HEK293 (cell line): ENCODE results near the gene TNS1.
A peak's percentile ranks its signal among the peaks of the same experiment; 100 is the strongest.

Source experiments
- CTCF ChIA-PET: fragments of 350-600 bp; formaldehyde crosslinking; extraction: SDS; loops from one replicate; lab custom pipeline; 2021; ENCODE audit warnings: antibody characterized with exemption; lab: Yijun Ruan, JAX
- POLR2A ChIA-PET: fragments of 300-600 bp; formaldehyde crosslinking; extraction: SDS; loops from one replicate; lab custom pipeline; 2020; ENCODE audit warnings: antibody characterized with exemption, inconsistent platforms; lab: Yijun Ruan, JAX
- H3K27ac ChIP-seq: fragments of 200-500 bp; sonication (Bioruptor generic); 2 replicates; pipeline ENCODE4 v1.5.1; 2014; ENCODE audit warnings: low read depth, low read length, control low read depth, inconsistent platforms; ENCODE audit errors: extremely low read depth
- H3K36me3 ChIP-seq, 2 experiments: fragments of 200-500 bp in 1 of 2; sonication (Bioruptor generic) in 1 of 2; 1 replicate in 1 of 2; 2 replicates in 1 of 2; pipeline ENCODE4 v1.5.1; 2014 to 2017; ENCODE audit warnings: inconsistent platforms in 2 of 2, low read length in 2 of 2; ENCODE audit not compliant: control insufficient read depth in 2 of 2, insufficient read depth in 1 of 2
- H3K4me1 ChIP-seq: fragments of 200-500 bp; sonication (Bioruptor generic); 2 replicates; pipeline ENCODE4 v1.5.1; 2014; ENCODE audit warnings: mild to moderate bottlenecking, low read length, inconsistent platforms; ENCODE audit not compliant: control insufficient read depth, insufficient read depth
- H3K4me3 ChIP-seq: 2 replicates; pipeline ENCODE4 v1.5.1; 2011; ENCODE audit warnings: low read depth, mild to moderate bottlenecking, control low read depth, low read length, moderate library complexity
- H3K9me3 ChIP-seq: fragments of 200-500 bp; sonication (Bioruptor generic); 2 replicates; pipeline ENCODE4 v1.5.1; 2014; ENCODE audit warnings: low read depth, low read length, inconsistent platforms; ENCODE audit not compliant: control insufficient read depth, insufficient read depth
- KLF9 ChIP-seq: fragments of 450-650 bp; formaldehyde crosslinking; IDR thresholded peaks from 2 replicates; pipeline ENCODE4 v1.5.1; 2016; ENCODE audit warnings: missing biosample characterization, missing genetic modification characterization, low read depth
- MYNN ChIP-seq: fragments of 450-650 bp; formaldehyde crosslinking; IDR thresholded peaks from 2 replicates; pipeline ENCODE4 v1.5.1; 2016; ENCODE audit warnings: missing biosample characterization, missing genetic modification characterization, borderline replicate concordance
- TCF7L2 ChIP-seq: IDR thresholded peaks from 2 replicates; pipeline ENCODE4 v1.6.1; 2011; ENCODE audit warnings: low read depth, mild to moderate bottlenecking, inconsistent platforms, low read length, moderate library complexity, borderline replicate concordance
- ZBTB21 ChIP-seq: fragments of 450-650 bp; formaldehyde crosslinking; IDR thresholded peaks from 2 replicates; pipeline ENCODE4 v1.5.1; 2017; ENCODE audit warnings: missing biosample characterization, missing genetic modification characterization
- ZEB2 ChIP-seq: fragments of 450-650 bp; formaldehyde crosslinking; IDR thresholded peaks from 2 replicates; pipeline ENCODE4 v1.5.1; 2016; ENCODE audit warnings: missing biosample characterization, missing genetic modification characterization
- ZNF157 ChIP-seq: fragments of 450-650 bp; formaldehyde crosslinking; IDR thresholded peaks from 2 replicates; pipeline ENCODE4 v1.5.1; 2016; ENCODE audit warnings: missing biosample characterization, missing genetic modification characterization
- ZNF2 ChIP-seq: fragments of 450-650 bp; formaldehyde crosslinking; IDR thresholded peaks from 2 replicates; pipeline ENCODE4 v1.5.1; 2016; ENCODE audit warnings: missing biosample characterization, missing genetic modification characterization
- ZNF202 ChIP-seq: fragments of 450-650 bp; formaldehyde crosslinking; IDR thresholded peaks from 2 replicates; pipeline ENCODE4 v1.5.1; 2016; ENCODE audit warnings: missing biosample characterization, missing genetic modification characterization, borderline replicate concordance
- ZNF341 ChIP-seq: fragments of 450-650 bp; formaldehyde crosslinking; IDR thresholded peaks from 2 replicates; pipeline ENCODE4; 2016; ENCODE audit warnings: low read depth, missing biosample characterization, missing genetic modification characterization
- ZNF37A ChIP-seq: fragments of 450-650 bp; IDR thresholded peaks from 2 replicates; pipeline ENCODE4 v1.5.1; 2018; ENCODE audit warnings: missing biosample characterization, missing genetic modification characterization
- ZNF544 ChIP-seq: fragments of 450-650 bp; formaldehyde crosslinking; IDR thresholded peaks from 2 replicates; pipeline ENCODE4 v1.5.0; 2017; ENCODE audit warnings: missing biosample characterization, missing genetic modification characterization
- ZNF621 ChIP-seq: fragments of 450-650 bp; formaldehyde crosslinking; IDR thresholded peaks from 2 replicates; pipeline ENCODE4 v1.5.1; 2017; ENCODE audit warnings: missing biosample characterization, missing genetic modification characterization
- ZNF654 ChIP-seq: fragments of 450-650 bp; formaldehyde crosslinking; IDR thresholded peaks from 2 replicates; pipeline ENCODE4 v1.5.1; 2016; ENCODE audit warnings: low read depth, missing biosample characterization, missing genetic modification characterization
- ZNF777 ChIP-seq: fragments of 450-650 bp; formaldehyde crosslinking; IDR thresholded peaks from 2 replicates; pipeline ENCODE4 v1.5.1; 2017; ENCODE audit warnings: missing biosample characterization, missing genetic modification characterization, borderline replicate concordance
- ZNF843 ChIP-seq: fragments of 450-650 bp; formaldehyde crosslinking; IDR thresholded peaks from 2 replicates; pipeline ENCODE4 v1.5.1; 2016; ENCODE audit warnings: missing biosample characterization, missing genetic modification characterization
- ZSCAN23 ChIP-seq: fragments of 450-650 bp; formaldehyde crosslinking; IDR thresholded peaks from 2 replicates; pipeline ENCODE4 v1.5.1; 2016; ENCODE audit warnings: missing biosample characterization, missing genetic modification characterization
- TF ChIP-seq, protein P1 (sequence below): fragments of 450-650 bp; formaldehyde crosslinking; IDR thresholded peaks from 2 replicates; pipeline ENCODE4 v1.5.1; 2016; ENCODE audit warnings: missing biosample characterization, missing genetic modification characterization
- TF ChIP-seq, protein P2 (sequence below): fragments of 450-650 bp; formaldehyde crosslinking; optimal IDR thresholded peaks from 2 replicates; pipeline ENCODE3; 2016; ENCODE audit warnings: missing biosample characterization, mild to moderate bottlenecking, missing genetic modification characterization
- TF ChIP-seq, protein P3 (sequence below): fragments of 450-650 bp; formaldehyde crosslinking; IDR thresholded peaks from 2 replicates; pipeline ENCODE4 v1.5.1; 2016; ENCODE audit warnings: missing biosample characterization, missing genetic modification characterization
- TF ChIP-seq, protein P4 (sequence below): fragments of 450-650 bp; formaldehyde crosslinking; IDR thresholded peaks from 2 replicates; pipeline ENCODE4 v1.5.1; 2016; ENCODE audit warnings: missing biosample characterization, missing genetic modification characterization
- TF ChIP-seq, protein P5 (sequence below): fragments of 450-650 bp; formaldehyde crosslinking; IDR thresholded peaks from 2 replicates; pipeline ENCODE4 v1.5.1; 2016; ENCODE audit warnings: missing biosample characterization, missing genetic modification characterization
- TF ChIP-seq, protein P6 (sequence below): fragments of 450-650 bp; formaldehyde crosslinking; IDR thresholded peaks from 2 replicates; pipeline ENCODE4 v1.5.1; 2016; ENCODE audit warnings: missing biosample characterization, missing genetic modification characterization

Gene TNS1

DNA sequence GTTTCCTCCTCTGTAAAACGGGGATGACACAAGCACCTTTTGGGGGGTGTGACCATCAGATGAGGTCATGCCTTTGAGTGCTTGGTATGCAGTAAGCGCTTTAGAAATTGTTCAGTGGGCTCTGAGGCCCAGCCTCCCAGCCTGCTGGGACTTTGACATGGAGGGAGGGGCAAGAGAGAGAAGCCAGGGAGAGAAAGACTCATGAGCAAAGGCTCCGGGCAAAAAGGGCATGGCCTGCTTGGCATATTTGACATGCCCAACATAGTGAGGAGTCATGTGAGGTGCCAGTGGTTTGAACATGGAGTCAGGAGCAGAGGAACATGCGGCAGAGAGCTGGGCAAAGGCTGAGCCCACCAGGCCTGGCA, 14.0 kb downstream of the TNS1 start:
- peaks cover 4% of the 10 kb centered on the region; the same call in 1 of the 2 replicates for H3K4me1 ChIP-seq
- no peaks in the 10 kb centered on the region for H3K9me3 ChIP-seq
- no peak overlapping the region for H3K27ac ChIP-seq
- TF ChIP-seq ZNF202 (tag by site-specific recombination) (no peak), KLF9 (tag by site-specific recombination) (peak; percentile 52; the same call in 1 of the 2 replicates), ZNF621 (no peak), ZNF37A (tag by site-specific recombination) (no peak), ZBTB21 (tag by site-specific recombination) (0 out of 2 replicates have a peak, but pooled peaks have one; percentile 18)
- TF ChIP-seq, protein P1, sequence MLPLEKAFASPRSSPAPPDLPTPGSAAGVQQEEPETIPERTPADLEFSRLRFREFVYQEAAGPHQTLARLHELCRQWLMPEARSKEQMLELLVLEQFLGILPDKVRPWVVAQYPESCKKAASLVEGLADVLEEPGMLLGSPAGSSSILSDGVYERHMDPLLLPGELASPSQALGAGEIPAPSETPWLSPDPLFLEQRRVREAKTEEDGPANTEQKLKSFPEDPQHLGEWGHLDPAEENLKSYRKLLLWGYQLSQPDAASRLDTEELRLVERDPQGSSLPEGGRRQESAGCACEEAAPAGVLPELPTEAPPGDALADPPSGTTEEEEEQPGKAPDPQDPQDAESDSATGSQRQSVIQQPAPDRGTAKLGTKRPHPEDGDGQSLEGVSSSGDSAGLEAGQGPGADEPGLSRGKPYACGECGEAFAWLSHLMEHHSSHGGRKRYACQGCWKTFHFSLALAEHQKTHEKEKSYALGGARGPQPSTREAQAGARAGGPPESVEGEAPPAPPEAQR (tag by site-specific recombination), result no peak
- H3K36me3 ChIP-seq, result no peaks in the 10 kb centered on the region
- CTCF ChIA-PET, result interaction anchor here (0.5 to 5.0 kb wide), 26 partner anchors 11 to 692 kb away, joined by 3 to 65 read pairs (median 4); no protein-coding TSS in a partner anchor
- no peak overlapping the region for H3K4me3 ChIP-seq
- POLR2A ChIA-PET, result no interaction called here

DNA sequence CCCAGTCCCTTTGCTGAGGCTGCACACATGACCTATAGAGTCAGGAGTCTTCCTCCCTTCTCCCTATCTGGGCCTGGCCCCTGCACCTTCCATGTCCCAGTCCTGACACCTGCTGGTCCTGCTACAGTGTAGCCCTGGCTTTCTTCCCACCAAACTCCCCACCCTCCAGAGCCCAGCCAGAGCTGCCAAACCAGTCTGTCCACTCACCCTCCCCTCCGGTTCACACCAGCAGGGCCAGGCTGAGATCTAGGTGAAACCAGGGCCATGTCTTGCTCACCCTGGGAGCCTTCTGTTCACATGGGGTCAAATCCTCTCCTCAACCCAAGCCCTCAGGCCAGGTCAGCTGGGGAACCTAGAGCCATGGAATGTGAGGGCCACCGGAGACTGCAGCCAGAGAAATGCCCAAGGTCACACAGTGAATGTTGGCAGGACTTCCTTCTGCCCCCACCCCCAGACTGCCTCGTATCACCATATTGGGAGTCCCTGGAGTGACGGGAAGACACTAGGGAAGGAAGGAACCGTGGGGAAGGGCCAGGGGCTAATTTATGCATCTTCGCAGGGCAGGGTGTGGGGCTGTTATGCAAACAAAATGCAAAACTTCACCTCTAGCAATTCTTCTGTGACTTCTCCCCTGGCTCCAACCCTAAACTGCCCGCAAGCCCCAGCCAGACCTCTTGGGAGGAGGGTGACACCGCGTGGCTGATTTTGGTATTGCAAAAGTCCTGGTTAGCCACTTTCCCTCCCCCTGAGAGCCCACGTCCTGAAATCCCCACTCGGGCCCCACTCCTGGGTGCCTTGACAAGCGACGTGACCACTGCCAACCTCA, 14.6 kb downstream of the TNS1 start:
- CTCF ChIA-PET, result interaction anchor here (0.7 to 5.3 kb wide), 20 partner anchors 8 to 214 kb away, joined by 3 to 65 read pairs (median 4); no protein-coding TSS in a partner anchor
- TF ChIP-seq, protein P2, sequence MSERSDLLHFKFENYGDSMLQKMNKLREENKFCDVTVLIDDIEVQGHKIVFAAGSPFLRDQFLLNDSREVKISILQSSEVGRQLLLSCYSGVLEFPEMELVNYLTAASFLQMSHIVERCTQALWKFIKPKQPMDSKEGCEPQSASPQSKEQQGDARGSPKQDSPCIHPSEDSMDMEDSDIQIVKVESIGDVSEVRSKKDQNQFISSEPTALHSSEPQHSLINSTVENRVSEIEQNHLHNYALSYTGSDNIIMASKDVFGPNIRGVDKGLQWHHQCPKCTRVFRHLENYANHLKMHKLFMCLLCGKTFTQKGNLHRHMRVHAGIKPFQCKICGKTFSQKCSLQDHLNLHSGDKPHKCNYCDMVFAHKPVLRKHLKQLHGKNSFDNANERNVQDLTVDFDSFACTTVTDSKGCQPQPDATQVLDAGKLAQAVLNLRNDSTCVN (tag by site-specific recombination), result no peak
- no peak for TF ChIP-seq ZNF777 (tag by site-specific recombination)
- no peak for TF ChIP-seq ZNF843 (tag by site-specific recombination)
- no peak for TF ChIP-seq ZNF157 (tag by site-specific recombination)
- TF ChIP-seq ZNF341 (tag by site-specific recombination), result no peak
- no peak for TF ChIP-seq TCF7L2
- TF ChIP-seq ZNF2, result 0 out of 2 replicates have a peak, but pooled peaks have one; percentile 28
- TF ChIP-seq MYNN (tag by site-specific recombination), result no peak
- no peak for TF ChIP-seq ZSCAN23 (tag by site-specific recombination)
- TF ChIP-seq, protein P3, sequence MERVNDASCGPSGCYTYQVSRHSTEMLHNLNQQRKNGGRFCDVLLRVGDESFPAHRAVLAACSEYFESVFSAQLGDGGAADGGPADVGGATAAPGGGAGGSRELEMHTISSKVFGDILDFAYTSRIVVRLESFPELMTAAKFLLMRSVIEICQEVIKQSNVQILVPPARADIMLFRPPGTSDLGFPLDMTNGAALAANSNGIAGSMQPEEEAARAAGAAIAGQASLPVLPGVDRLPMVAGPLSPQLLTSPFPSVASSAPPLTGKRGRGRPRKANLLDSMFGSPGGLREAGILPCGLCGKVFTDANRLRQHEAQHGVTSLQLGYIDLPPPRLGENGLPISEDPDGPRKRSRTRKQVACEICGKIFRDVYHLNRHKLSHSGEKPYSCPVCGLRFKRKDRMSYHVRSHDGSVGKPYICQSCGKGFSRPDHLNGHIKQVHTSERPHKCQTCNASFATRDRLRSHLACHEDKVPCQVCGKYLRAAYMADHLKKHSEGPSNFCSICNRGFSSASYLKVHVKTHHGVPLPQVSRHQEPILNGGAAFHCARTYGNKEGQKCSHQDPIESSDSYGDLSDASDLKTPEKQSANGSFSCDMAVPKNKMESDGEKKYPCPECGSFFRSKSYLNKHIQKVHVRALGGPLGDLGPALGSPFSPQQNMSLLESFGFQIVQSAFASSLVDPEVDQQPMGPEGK (tag by site-specific recombination), result 0 out of 2 replicates have a peak, but pooled peaks have one; percentile 11
- no peak for TF ChIP-seq ZNF544
- TF ChIP-seq, protein P4, sequence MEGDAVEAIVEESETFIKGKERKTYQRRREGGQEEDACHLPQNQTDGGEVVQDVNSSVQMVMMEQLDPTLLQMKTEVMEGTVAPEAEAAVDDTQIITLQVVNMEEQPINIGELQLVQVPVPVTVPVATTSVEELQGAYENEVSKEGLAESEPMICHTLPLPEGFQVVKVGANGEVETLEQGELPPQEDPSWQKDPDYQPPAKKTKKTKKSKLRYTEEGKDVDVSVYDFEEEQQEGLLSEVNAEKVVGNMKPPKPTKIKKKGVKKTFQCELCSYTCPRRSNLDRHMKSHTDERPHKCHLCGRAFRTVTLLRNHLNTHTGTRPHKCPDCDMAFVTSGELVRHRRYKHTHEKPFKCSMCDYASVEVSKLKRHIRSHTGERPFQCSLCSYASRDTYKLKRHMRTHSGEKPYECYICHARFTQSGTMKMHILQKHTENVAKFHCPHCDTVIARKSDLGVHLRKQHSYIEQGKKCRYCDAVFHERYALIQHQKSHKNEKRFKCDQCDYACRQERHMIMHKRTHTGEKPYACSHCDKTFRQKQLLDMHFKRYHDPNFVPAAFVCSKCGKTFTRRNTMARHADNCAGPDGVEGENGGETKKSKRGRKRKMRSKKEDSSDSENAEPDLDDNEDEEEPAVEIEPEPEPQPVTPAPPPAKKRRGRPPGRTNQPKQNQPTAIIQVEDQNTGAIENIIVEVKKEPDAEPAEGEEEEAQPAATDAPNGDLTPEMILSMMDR, result peak; percentile 75
- no peak for TF ChIP-seq ZEB2
- TF ChIP-seq, protein P5, sequence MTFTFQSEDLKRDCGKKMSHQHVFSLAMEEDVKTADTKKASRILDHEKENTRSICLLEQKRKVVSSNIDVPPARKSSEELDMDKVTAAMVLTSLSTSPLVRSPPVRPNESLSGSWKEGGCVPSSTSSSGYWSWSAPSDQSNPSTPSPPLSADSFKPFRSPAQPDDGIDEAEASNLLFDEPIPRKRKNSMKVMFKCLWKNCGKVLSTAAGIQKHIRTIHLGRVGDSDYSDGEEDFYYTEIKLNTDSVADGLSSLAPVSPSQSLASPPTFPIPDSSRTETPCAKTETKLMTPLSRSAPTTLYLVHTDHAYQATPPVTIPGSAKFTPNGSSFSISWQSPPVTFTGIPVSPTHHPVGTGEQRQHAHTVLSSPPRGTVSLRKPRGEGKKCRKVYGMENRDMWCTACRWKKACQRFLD, result no peak
- peak; percentile 79 for TF ChIP-seq ZNF654 (tag by site-specific recombination)
- TF ChIP-seq, protein P6, sequence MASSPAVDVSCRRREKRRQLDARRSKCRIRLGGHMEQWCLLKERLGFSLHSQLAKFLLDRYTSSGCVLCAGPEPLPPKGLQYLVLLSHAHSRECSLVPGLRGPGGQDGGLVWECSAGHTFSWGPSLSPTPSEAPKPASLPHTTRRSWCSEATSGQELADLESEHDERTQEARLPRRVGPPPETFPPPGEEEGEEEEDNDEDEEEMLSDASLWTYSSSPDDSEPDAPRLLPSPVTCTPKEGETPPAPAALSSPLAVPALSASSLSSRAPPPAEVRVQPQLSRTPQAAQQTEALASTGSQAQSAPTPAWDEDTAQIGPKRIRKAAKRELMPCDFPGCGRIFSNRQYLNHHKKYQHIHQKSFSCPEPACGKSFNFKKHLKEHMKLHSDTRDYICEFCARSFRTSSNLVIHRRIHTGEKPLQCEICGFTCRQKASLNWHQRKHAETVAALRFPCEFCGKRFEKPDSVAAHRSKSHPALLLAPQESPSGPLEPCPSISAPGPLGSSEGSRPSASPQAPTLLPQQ (tag by site-specific recombination), result 0 out of 2 replicates have a peak, but pooled peaks have one; percentile 15

More for the DNA sequence above, 14.6 kb downstream of the TNS1 start:
- Histone ChIP-seq H3K9me3 (no peaks in the 10 kb centered on the region), H3K4me3 (no peak overlapping the region), H3K27ac (no peak overlapping the region), H3K4me1 (peaks cover 2% of the 10 kb centered on the region; the same call in 1 of the 2 replicates), H3K36me3 (no peaks in the 10 kb centered on the region)
- POLR2A ChIA-PET, result interaction anchor here (1.0 kb wide), 1 partner anchor 98 kb away, joined by 4 read pairs; no protein-coding TSS in a partner anchor
